MM.1S (cell line): ENCODE measurements around the gene KRTAP10-5.

Experiments used
- EZH2 ChIP-seq: fragments of 300-600 bp; sonication (generic); optimal IDR thresholded peaks from 2 replicates; pipeline ENCODE3; 2017; ENCODE audit warnings: low read depth, mild to moderate bottlenecking, antibody characterized with exemption, low read length, mixed read lengths
- EZH2phosphoT487 ChIP-seq: fragments of 300-600 bp; sonication (generic); IDR thresholded peaks from 2 replicates; pipeline ENCODE4 v1.6.1; 2018; ENCODE audit warnings: antibody characterized with exemption, low read length
- TF ChIP-seq, protein P1 (sequence below): fragments of 300-600 bp; sonication (generic); IDR thresholded peaks from 2 replicates; pipeline ENCODE4 v1.5.1; 2016; ENCODE audit warnings: antibody characterized with exemption, low read length, mixed read lengths

GRCh38 chr21:44615466-44615865 is 35.1 kb upstream of the KRTAP10-5 start:
- TF ChIP-seq, protein P1, sequence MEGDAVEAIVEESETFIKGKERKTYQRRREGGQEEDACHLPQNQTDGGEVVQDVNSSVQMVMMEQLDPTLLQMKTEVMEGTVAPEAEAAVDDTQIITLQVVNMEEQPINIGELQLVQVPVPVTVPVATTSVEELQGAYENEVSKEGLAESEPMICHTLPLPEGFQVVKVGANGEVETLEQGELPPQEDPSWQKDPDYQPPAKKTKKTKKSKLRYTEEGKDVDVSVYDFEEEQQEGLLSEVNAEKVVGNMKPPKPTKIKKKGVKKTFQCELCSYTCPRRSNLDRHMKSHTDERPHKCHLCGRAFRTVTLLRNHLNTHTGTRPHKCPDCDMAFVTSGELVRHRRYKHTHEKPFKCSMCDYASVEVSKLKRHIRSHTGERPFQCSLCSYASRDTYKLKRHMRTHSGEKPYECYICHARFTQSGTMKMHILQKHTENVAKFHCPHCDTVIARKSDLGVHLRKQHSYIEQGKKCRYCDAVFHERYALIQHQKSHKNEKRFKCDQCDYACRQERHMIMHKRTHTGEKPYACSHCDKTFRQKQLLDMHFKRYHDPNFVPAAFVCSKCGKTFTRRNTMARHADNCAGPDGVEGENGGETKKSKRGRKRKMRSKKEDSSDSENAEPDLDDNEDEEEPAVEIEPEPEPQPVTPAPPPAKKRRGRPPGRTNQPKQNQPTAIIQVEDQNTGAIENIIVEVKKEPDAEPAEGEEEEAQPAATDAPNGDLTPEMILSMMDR = no peak
- no peak for TF ChIP-seq EZH2phosphoT487
- no peak for TF ChIP-seq EZH2
